GM19035 (cell line): ENCODE data around the gene CUX1.

Experiments
- ATAC-seq: cut with Tn5 transposase; IDR thresholded peaks from one replicate; pipeline ENCODE4 v1.9.1; 2021; ENCODE audit not compliant: unreplicated experiment

Gene CUX1

GRCh38 chr7:102065226-102065625 is 247.8 kb downstream of the CUX1 start:
- no peak for ATAC-seq

- ATAC-seq = no peak
Observed at GRCh38 chr7:102066476-102066875, 249.1 kb downstream of the CUX1 start.

- no peak for ATAC-seq
Observed at GRCh38 chr7:102068846-102069245, 251.4 kb downstream of the CUX1 start.

- ATAC-seq = no peak
Observed at GRCh38 chr7:102069931-102070629, 252.7 kb downstream of the CUX1 start.

GRCh38 chr7:102072003-102072402 is 254.6 kb downstream of the CUX1 start:
- no peak for ATAC-seq

GRCh38 chr7:102072636-102073209 is 255.3 kb downstream of the CUX1 start:
- ATAC-seq = no peak

GRCh38 chr7:102073931-102074880 is 256.8 kb downstream of the CUX1 start:
- ATAC-seq = no peak

GRCh38 chr7:102075126-102075525 is 257.7 kb downstream of the CUX1 start:
- ATAC-seq = no peak

GRCh38 chr7:102075553-102076135 is 258.2 kb downstream of the CUX1 start:
- ATAC-seq = no peak

- ATAC-seq = no peak
Observed at GRCh38 chr7:102077081-102077480, 259.7 kb downstream of the CUX1 start.

GRCh38 chr7:102079140-102080018 is 262.0 kb downstream of the CUX1 start:
- no peak for ATAC-seq

GRCh38 chr7:102080019-102080433 is 262.6 kb downstream of the CUX1 start:
- ATAC-seq = no peak

GRCh38 chr7:102080434-102081243 is 263.2 kb downstream of the CUX1 start:
- ATAC-seq = no peak

- ATAC-seq = no peak
Observed at GRCh38 chr7:102081244-102081627, 263.8 kb downstream of the CUX1 start.

- ATAC-seq = no peak
Observed at GRCh38 chr7:102082693-102083368, 265.4 kb downstream of the CUX1 start.

GRCh38 chr7:102085218-102085772 is 267.9 kb downstream of the CUX1 start:
- no peak for ATAC-seq

- ATAC-seq = no peak
Observed at GRCh38 chr7:102089175-102090098, 272.0 kb downstream of the CUX1 start.
